ENCODE data around the gene C3AR1.
A peak's percentile ranks its signal among the peaks of the same experiment; 100 is the strongest.

C3AR1 gene

DNA sequence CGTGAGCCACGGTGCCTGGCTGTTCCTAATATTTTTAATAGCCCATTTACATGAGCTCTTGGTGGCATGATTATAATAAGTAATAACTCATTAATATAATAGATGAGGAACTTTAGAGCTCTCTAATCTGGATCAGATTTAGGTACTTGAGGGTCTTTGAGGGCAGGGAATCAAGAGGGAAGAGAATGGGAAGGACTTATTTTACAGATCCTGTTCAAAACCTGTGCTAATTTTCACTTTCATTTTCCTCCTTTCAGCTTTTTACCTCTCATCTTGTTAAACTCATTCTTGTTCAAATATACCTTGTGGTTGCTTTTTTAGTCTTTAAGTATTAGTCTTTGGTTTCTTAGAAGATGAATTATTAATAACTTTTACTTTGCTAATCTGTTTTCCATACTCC is 21.5 kb upstream of the C3AR1 start:
- TF ChIP-seq, protein P1, sequence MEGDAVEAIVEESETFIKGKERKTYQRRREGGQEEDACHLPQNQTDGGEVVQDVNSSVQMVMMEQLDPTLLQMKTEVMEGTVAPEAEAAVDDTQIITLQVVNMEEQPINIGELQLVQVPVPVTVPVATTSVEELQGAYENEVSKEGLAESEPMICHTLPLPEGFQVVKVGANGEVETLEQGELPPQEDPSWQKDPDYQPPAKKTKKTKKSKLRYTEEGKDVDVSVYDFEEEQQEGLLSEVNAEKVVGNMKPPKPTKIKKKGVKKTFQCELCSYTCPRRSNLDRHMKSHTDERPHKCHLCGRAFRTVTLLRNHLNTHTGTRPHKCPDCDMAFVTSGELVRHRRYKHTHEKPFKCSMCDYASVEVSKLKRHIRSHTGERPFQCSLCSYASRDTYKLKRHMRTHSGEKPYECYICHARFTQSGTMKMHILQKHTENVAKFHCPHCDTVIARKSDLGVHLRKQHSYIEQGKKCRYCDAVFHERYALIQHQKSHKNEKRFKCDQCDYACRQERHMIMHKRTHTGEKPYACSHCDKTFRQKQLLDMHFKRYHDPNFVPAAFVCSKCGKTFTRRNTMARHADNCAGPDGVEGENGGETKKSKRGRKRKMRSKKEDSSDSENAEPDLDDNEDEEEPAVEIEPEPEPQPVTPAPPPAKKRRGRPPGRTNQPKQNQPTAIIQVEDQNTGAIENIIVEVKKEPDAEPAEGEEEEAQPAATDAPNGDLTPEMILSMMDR (IDR thresholded peaks at IDR 0.05): no peak

DNA sequence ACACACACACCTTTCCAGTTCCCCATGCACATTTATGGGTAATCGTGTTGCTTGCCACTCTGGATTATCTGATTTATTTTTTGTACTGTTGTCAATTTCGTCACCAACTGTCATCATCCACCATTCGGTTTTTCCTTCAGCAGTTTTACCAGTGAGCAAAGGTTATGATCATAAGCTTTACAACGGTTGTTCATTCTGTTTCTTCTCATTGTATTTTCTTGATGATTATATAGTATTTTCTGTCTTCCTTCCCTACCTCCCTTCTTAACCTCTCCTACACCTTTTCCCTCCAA is 16.6 kb upstream of the C3AR1 start:
- TF ChIP-seq, protein P1 (IDR thresholded peaks at IDR 0.05): no peak

DNA sequence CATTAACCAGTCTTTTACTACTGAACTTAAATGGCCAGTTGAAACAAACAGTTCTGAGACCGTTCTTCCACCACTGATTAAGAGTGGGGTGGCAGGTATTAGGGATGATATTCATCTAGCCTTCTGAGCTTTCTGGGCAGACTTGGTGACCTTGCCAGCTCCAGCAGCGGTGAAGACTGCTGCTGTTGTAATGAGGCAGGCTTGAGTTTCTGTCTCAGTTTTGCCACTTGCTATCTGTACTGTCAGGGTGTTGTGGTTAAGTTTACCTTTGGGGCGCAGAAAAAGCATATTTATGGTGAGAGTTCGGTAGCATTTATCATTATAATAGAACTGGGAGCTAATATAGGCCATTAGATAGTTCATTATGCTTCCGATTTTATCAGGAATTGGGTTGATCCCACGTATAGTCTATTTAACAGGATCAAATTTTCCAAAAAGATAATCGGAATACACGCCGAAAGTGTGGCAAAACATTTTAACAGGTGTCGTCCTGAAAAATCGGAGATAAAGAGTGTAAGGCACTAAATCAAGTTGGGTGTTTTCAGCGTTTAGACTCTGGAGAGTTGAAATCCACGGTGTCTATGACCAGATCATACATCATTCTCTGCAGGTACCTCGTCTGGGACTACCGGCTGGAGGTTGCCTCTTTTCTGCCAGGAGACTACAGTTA is 15.2 kb upstream of the C3AR1 start:
- TF ChIP-seq, protein P1 (IDR thresholded peaks at IDR 0.05): no peak

DNA sequence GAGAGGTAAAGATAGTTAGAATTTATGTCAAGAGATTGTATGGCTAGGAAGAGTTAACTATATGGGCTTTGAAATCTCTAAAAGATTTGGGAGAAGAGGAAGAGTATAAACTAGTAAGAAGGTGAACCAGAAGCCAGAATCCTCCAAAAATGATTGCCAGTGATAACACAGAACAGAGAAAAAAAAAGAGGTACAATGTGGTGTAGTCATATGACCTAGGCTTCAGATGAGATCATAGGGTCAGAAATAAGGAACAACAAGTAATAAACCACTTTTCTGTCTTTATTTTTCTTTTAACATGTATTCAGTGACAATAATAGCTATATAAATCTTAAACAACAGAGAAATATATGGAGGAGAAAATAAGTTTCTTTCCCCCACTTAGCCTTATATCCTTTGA is 14.0 kb upstream of the C3AR1 start:
- TF ChIP-seq, protein P1 (IDR thresholded peaks at IDR 0.05): no peak

DNA sequence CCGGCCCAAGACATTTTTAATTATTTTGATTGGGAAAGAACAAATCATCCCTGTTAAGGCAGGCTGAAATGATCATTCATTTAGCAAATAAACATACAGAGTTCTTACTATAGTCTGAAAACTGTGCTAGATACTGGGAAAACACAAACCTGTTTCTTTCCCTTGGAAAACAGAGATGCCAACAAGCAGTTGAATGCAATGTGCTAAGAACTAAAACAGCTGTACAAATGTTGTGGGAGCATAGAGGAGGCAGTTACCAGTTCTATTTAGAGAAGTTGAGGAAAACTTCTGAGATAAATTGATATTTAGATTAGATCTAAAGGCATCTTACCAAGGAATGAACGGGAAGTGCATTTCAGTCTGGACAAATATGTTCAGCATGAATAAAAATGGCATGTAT is 12.8 kb upstream of the C3AR1 start:
- TF ChIP-seq, protein P1 (IDR thresholded peaks at IDR 0.05): no peak

DNA sequence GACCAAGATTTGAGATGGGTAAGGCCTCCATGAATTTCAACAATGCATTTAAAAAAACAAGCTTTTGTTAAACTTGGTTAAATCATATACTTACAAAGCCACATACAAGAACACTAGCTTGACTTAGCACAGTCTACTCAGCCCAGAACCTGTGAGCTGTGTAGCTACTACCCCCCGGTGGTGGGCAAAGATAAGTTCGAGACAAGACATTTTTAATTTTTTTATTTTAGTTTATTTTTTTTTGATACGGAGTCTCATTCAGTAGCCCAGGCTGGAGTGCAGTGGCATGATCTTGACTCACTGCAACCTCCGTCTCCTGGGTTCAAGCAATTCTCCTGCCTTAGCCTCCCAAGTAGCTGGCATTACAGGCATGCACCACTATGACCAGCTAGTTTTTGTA is 12.2 kb upstream of the C3AR1 start:
- TF ChIP-seq, protein P1 (IDR thresholded peaks at IDR 0.05): peak; percentile 46

DNA sequence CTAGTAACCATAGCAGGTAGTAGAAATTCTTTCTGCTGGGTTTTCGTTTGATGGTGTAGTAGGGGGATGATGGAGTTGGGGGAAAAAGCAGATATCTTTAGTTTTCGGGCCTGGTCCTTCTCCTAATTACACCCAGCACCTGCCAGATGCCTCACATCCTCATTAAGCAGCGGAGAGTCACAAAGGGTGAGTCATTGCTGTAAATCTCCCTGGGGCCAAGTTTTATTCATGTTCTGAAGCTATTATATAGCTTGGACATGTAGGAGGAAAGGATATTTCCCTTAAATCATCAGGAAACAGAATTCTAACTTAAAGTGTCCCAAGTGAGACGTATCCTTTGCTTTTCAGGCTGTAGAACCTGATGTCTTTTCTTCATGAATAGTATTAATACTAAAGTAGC is 11.0 kb upstream of the C3AR1 start:
- TF ChIP-seq, protein P1 (IDR thresholded peaks at IDR 0.05): no peak

DNA sequence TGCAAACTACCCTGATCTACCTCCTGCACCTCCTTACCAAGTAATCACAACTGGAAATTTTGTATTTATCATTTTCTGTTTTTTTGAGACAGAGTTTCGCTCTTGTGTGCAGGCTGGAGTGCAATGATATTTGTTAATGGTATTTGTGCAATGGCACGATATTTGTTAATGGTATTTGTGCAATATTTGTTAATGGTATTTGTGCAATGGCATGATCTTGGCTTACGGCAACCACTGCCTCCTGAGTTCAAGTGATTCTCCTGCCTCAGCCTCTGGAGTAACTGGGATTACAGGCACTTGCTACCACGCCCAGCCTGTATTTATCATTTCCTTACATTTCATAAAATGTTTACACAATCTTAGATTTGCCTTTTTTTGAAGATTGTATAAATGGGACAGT is 10.2 kb upstream of the C3AR1 start:
- TF ChIP-seq, protein P1 (IDR thresholded peaks at IDR 0.05): no peak

Measured in LNCAP (cell line).